ENCODE results near the gene RAPGEF6. TPM values are rescaled to one million over a fixed set of nuclear protein-coding genes. Genes with fewer than 3 reads are reported as not detected.

The RAPGEF6 gene
- total RNA-seq, 6 donors from 2014 or later, result 16.4 to 49.4 (median 31.6) TPM

DNA sequence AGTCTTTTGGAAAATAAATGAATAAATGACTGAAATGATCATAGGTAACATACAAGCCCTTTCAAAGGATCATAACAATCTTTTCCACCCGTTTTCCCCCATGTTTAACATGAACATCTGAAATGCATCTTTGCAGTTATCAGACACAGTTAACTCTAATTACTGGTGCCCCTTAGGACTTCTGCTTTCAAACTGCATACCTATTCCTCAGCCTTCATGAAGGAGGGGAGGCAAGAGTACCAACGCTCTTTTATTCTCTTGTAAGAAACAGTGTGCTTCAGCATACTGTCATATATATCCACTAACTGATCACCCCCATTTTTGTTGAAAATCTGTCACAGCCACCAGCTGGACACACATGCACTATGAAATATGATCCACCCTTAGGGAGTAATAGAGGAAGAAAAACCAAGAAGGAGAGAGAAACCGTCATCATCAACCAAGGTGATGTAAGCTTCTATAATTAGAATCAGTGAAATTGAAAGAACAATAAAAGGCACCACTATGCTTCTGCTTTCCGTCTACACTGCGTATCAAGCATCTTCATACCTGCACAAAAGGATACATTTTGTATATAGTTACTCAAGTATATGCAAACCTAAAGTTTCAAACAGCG is 98.7 kb downstream of the RAPGEF6 start:
- no peak overlapping the region for H3K27ac ChIP-seq
- no peaks in the 10 kb centered on the region for H3K36me3 ChIP-seq
- ATAC-seq (ENCODE audit: low FRiP score in 2 of 2) (peak in 1 of 2 donors; percentile 63), DNase-seq (no peak)
- no peaks in the 10 kb centered on the region for H3K9me3 ChIP-seq
- H3K4me3 ChIP-seq, result no peak overlapping the region
- WGBS, 2 donors, result 60 to 68% methylated on average over 6 of the region's 6 CpGs
- TF ChIP-seq POLR2AphosphoS5 (IDR thresholded peaks at IDR 0.05) (no peak), EP300 (IDR thresholded peaks at IDR 0.05) (no peak)
- no peaks in the 10 kb centered on the region for H3K27me3 ChIP-seq
- H3K4me1 ChIP-seq, result peaks cover 0 to 18% (median 14%) of the 10 kb centered on the region in 4 donors

GRCh38 chr5:131534974-131535373 is 100.1 kb downstream of the RAPGEF6 start:
- no peak for DNase-seq
- TF ChIP-seq EP300 (IDR thresholded peaks at IDR 0.05) (no peak), CTCF (IDR thresholded peaks at IDR 0.05) (no peak), POLR2A (IDR thresholded peaks at IDR 0.05) (no peak), POLR2AphosphoS5 (IDR thresholded peaks at IDR 0.05) (no peak)
- Histone ChIP-seq H3K4me3 (no peak overlapping the region), H3K27ac (no peak overlapping the region), H3K27me3 (no peaks in the 10 kb centered on the region), H3K9me3 (no peaks in the 10 kb centered on the region), H3K4me1 (peaks cover 0 to 21% (median 20%) of the 10 kb centered on the region in 4 donors), H3K36me3 (no peaks in the 10 kb centered on the region)
- WGBS, 2 donors, result 46% methylated on average over 2 of the region's 2 CpGs
- ATAC-seq (ENCODE audit: low FRiP score in 2 of 2), result no peak

GRCh38 chr5:131533836-131534235 is 101.2 kb downstream of the RAPGEF6 start:
- peaks cover 0 to 21% (median 20%) of the 10 kb centered on the region in 4 donors for H3K4me1 ChIP-seq
- H3K9me3 ChIP-seq, result no peaks in the 10 kb centered on the region
- no peak for TF ChIP-seq EP300 (IDR thresholded peaks at IDR 0.05)
- no peak for TF ChIP-seq CTCF (IDR thresholded peaks at IDR 0.05)
- no peak for TF ChIP-seq POLR2AphosphoS5 (IDR thresholded peaks at IDR 0.05)
- no peak for TF ChIP-seq POLR2A (IDR thresholded peaks at IDR 0.05)
- WGBS, 2 donors, result 100% methylated on average over 1 of the region's 1 CpG
- no peak for ATAC-seq (ENCODE audit: low FRiP score in 2 of 2)
- no peaks in the 10 kb centered on the region for H3K36me3 ChIP-seq
- no peaks in the 10 kb centered on the region for H3K27me3 ChIP-seq
- no peak overlapping the region for H3K4me3 ChIP-seq
- no peak for DNase-seq
- no peak overlapping the region for H3K27ac ChIP-seq

DNA sequence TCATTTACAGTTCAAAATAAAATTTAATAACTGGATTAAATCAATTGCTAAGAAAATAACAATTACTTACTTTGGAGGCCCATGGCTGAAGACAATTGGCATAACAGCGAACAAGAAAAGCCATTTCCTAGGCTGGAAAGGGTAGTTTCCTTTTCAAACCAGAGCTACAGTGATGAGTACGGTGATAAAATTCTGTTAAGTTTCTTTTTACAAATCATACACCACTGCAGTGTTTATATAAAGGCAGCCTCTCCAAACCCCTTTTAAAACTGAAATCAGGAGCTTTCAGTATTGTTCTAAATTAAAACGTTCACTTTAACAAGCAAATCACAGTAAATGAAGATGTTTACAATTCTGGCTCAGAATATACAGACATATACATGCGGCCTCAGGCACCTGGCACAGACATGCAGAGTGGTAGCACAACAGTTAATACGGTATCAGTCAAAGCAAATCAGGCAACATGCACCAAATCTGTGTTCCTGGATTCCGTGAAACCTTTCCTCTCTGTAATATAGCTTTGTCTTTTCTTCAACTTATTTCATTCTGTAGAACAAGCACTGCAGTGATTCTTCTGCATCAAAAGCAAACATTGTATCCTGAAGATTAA is 102.9 kb downstream of the RAPGEF6 start:
- WGBS, 2 donors, result 37 to 46% methylated on average over 6 of the region's 6 CpGs
- Histone ChIP-seq H3K27me3 (no peaks in the 10 kb centered on the region), H3K36me3 (no peaks in the 10 kb centered on the region), H3K4me3 (peak overlapping the region in 2 of 4 donors; percentile 0 to 19), H3K9me3 (no peaks in the 10 kb centered on the region), H3K27ac (peak overlapping the region in 2 of 4 donors; percentile 31 to 50), H3K4me1 (peaks cover 0 to 24% (median 18%) of the 10 kb centered on the region in 4 donors)
- DNase-seq (no peak), ATAC-seq (ENCODE audit: low FRiP score in 2 of 2) (no peak)
- TF ChIP-seq CTCF (IDR thresholded peaks at IDR 0.05) (no peak), EP300 (IDR thresholded peaks at IDR 0.05) (no peak), POLR2A (IDR thresholded peaks at IDR 0.05) (no peak), POLR2AphosphoS5 (IDR thresholded peaks at IDR 0.05) (no peak)

DNA sequence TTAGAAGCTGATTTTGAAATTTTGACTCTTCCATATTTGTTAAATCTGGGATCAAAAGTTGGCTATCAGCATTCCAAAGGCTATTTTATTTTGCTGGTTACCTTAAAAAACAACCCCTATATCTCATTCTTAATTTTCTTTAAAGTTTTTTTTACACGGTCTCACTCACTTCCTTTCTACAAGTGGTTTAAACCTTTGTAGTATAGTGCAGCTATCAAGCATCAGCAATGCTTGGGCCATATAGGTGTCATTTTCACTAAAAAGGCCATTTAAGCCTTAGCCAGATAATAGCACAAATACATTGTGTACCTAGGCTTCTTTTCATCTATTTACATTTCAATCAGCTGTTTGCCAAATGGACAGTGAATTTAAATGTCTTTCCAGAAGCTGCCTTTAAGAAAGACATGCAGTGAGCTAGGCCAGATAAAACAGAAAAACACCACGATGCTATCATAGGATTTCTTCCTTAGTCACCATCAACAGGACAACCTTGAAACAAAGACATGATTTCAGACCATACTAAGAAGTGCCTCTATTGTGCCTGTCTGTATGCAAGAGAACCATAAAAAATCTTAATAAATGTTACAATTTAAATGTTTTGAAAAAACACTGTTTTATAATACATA is 104.2 kb downstream of the RAPGEF6 start:
- DNase-seq (no peak), ATAC-seq (ENCODE audit: low FRiP score in 2 of 2) (no peak)
- H3K36me3 ChIP-seq, result no peaks in the 10 kb centered on the region
- no peak overlapping the region for H3K4me3 ChIP-seq
- H3K27me3 ChIP-seq, result no peaks in the 10 kb centered on the region
- H3K4me1 ChIP-seq, result peaks cover 0 to 27% (median 19%) of the 10 kb centered on the region in 4 donors
- TF ChIP-seq POLR2AphosphoS5 (IDR thresholded peaks at IDR 0.05) (no peak), POLR2A (IDR thresholded peaks at IDR 0.05) (no peak), EP300 (IDR thresholded peaks at IDR 0.05) (no peak), CTCF (IDR thresholded peaks at IDR 0.05) (no peak)
- peak overlapping the region in 1 of 4 donors; percentile 50 for H3K27ac ChIP-seq
- 49 to 53% methylated on average over 2 of the region's 2 CpGs for WGBS, 2 donors
- no peaks in the 10 kb centered on the region for H3K9me3 ChIP-seq
